DMS 273 (cell line): Measurements from ENCODE around the gene OMA1.
"Not testable (repeated sequence)": the region's sequence is repeated elsewhere in the genome, so short reads cannot be mapped to it uniquely, and the experiment has no call there.

Experiments used
- DNase-seq: peaks from one replicate; lab custom pipeline; 2025; ENCODE audit not compliant: unreplicated experiment; lab: John Stamatoyannopoulos, UW

OMA1 gene

DNA sequence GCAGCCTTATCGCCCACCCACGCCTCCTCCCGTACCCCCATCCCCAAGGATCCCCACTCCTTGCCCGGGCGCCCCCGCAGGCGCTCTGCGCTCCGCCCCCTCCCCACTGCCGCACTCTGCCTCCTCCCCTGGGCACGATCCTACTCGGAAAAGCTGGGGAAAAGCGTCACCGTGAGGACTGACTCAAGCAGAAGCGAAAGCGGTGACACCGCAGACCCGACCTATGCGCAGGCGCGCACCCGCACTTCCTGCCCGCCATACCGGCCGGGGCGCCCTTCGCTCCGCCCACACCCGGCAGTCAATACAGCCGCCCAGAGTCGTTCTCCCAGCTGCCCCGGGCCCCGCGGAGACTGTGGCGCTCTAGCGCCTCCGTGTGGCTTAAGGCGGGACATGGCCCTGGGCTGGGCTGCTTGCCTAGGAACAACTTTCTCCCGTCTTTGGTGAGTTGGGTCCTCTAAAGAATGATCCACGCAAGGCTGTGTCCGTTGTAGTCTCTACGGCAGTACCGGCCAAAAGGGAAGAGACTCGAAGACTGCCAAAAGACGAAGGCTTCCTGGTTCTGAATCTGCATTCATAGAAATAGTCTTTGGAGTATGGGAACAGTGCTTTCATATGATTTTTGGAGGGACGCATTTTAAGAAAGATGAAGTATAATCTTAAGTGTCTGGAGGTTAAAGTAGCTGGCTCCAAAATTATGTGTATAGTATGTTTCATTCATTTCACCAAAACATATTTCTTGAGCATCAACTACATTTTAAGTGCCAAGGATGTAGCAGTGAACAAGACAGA is at the start of gene OMA1:
TSS of gene OMA1 (minus strand) at position 207 of the 789 bp plus-strand sequence. CDS start 7,432 bp downstream, outside the sequence.
- peak; percentile 99 for DNase-seq

DNA sequence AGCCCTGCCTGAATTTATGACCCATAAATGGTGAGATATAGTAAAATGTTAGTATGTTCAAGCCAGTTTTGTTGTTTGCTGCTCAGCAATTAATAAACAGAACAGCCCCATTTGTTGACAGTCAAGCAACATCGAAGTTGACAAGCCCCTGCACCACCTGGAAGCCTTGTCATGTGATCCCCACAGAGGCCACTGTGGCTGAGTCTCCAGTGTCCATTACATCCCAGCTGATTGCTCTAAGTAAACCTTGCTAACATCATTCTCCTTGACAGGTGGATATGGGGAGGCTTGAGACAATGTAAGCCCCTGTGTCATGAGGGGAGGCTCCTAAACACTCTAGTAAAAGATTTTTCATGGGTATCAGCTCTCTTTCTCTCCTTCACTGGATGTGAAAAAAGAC is 48.0 kb upstream of the OMA1 start:
- DNase-seq: no peak

DNA sequence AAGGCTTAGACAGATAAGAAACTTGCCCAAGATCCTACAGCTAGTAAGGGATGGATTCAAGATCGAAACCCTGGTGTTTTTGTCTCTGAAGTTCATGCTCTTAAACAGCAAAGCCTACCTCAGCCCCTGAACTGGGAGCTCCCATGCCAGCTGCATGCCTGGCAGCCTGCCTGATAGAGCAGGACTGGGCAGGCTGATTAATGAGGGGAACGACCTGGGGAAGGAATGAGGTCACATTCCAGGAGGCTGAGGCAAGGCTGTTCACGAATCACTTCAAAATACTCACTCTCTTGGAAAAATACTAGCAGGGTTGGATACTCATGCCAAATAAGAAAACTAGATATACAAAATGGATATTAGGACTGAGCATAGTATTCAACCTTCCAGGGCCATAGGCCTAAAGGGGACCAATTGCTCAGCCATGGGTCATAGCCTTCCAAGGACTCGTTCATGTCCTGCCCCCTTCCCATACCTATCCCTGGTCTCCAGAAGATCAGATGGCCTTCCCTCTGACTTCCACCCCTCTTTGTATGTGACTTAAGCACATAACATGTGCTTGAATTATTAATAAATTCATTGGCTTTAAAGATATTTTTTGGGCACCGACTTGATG is 46.1 kb upstream of the OMA1 start:
- peak; percentile 93 for DNase-seq

DNA sequence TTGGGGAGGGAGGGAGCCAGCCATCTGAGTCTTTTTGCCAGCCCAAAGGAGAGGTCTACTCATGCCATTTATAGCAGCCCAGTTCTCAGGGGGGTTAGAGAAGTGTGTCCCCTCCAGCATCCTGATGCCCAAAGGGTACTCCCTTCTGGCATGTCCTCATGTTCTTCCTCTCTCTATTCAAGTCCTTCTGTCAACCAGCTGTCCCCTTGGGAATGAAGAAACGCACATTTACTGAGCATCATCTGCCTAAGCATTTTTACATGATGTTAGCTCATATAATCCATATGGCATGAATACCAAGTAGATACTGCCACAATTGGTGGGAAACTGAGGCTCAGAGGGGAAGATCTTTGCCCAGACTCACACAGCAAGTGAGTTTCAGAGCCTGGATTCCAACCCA is 45.3 kb upstream of the OMA1 start:
- peak; percentile 63 for DNase-seq

DNA sequence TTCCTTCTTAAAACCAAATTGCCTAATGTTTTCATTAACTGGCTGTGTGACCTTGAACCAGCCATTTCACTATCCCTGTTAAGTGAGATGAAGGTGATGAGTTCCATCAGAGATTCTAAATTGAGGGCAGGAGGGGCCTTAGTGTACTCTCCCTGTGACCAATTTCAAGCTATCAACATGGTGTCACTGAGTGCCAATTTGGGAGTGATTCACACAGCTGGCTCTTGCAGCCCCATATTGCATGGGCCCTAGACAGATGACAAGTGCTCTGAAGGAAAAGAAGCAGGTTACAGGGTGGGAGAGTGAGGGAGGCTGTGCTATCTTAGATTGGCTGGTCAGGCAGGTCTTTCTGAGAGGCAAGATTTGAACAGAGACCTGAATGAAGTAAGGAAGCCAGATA is 43.5 kb upstream of the OMA1 start:
- DNase-seq: no peak

DNA sequence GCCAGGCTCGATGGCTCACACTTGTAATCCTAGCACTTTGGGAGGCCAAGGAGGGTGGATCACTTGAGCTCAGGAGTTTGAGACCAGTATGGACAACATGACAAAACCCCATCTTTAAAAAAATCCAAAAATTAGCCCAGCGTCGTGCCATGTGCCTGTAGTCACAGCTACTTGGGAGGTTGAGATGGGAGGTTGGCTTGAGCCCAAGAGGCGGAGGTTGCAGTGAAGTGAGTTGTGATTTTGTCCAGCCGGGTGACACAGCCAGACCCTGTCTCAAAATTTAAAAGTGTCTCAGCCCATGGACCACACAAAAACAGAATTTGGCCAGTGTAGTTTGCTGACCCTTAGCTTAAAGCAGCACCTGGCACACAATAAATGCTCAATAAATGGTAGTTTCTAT is 41.9 kb upstream of the OMA1 start:
- no peak for DNase-seq

DNA sequence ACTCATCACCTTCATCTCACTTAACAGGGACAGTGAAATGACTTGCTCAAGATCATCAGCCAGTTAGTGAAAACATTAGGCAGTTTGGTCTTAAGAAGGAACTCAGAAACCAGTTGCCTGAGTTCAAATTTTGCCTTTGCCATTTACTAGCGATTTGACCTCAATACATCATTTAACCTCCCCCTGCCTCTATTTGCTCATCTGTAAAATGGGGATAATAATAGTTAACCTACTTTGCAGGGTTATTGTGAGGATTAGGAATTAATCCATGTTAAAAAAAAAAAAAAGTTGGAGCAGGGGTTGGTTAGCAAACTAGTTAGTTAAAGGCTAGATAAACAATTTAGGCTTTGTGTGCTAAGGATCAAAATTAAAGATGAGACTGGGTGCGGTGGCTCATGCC is 41.1 kb upstream of the OMA1 start:
- DNase-seq: no peak

DNA sequence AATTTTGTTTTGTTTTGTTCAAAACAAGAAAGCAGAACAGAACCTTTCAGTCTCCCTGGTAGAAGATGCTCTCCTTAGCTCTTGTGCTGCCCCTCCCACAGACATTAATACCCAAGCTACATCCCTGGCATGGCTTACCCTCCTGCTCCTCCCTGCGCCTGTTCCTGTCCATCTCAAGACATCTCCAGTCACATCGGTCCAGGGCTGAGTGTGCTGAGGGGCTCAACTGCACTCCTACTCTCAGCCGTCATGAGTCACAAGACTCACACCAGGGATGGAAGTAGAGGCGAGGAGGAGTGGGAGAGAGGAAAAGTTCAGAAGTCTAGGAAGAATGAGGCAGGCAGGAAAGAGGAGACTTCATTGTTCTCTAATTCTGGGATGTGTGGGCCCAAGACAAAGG is 39.7 kb upstream of the OMA1 start:
- no peak for DNase-seq

DNA sequence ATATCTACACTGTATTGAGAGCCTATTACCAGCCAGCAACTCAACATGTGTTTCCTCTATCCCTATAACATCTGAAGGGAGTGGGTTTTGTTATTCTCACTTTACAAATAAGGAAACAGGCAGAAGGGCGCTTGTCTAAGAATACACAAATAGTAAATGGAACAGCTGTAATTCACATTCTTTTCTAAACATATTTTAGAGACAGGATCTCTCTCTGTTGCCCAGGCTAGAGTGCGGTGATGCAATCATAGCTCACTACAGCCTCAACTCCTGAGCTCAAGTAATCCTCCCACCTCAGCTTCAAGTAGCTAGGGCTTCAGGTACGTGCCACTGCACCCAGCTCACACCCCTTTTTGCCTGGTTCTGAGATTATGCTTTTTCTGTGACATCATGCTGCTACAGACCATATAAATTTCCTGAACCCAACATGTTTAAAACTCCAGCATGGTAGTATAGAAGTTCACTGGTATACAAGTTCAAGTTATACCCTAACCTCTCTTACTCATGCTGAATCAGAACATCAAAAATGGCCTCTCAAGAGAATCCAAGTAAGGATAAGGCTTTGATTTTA is 39.1 kb upstream of the OMA1 start:
- no peak for DNase-seq

DNA sequence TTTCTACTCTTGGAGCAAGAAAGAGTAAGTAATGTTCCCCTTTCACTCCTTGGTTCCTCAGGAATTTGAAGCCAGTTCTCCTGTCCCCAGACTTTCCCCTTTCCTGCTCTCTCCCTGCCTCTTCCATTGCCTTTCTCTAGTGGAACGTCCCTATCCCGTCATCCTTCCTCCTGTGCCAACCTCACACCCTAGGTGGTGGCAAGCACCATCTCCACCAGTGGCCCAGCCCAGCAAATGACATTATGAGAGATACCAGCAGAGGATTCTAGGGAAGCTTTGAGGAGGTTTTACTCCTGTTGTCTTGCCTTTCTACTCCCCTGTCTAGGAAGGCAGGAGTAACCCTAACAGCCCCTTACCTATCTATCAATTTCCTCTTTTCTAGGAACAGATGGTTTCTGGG is 38.6 kb upstream of the OMA1 start:
- no peak for DNase-seq

DNA sequence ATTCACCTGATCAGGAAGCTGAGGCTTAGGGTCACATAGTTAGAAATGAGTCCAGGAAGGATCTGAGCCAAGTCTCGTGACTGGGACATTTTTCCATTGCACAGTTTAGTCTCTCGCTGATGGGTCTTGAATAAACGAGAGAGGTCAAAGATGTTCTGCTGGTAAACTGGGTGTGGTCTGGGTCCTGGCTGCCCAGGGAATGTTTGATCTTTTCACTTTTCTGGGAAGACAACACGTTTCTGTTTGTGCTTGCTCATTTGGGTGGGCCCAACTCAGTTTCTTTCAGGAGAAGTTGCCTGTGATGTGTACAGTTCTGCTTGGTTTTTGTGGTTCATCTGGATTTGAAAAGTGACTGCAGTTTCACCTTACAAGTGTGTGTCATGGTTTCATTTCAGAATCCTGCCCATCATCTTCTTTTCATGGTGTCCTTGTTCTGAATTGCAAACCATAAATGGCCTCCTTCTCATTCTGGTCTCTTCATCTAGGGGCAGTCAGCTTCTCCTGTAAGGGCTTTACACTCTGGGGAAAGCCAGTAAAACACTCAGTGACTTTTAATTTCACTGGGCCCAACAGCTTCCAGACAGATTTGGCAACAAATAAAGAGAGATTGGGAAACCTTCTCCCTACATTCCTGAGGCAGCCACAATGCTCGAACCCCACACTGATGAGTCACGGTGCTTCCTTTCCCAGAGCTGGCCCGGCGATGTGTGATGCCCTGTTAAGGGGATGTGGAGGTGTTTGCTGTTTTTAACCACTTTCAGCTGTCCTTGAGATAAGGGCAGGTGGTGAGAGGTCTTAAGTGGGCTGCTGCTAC is 37.8 kb upstream of the OMA1 start:
- DNase-seq: no peak

DNA sequence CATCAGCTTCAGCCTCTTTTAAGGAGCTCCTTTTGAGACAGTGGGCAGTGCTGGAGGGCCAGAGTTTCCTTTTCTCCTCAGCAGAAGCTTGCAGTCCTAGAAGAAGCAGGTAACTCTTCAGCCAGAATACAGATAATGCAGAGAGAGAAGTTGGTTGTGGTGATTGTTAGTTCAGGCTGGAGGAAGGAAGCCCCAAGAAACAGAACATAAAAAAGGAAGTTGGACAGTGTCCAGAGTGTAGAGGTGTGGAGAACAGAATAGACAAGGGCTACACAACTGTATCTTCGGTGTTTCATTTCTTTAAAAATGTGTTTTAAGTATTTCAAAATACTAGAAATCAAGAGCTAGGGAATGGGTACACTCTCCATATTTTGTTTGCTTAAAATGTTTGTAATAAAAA is 37.0 kb upstream of the OMA1 start:
- no peak for DNase-seq

DNA sequence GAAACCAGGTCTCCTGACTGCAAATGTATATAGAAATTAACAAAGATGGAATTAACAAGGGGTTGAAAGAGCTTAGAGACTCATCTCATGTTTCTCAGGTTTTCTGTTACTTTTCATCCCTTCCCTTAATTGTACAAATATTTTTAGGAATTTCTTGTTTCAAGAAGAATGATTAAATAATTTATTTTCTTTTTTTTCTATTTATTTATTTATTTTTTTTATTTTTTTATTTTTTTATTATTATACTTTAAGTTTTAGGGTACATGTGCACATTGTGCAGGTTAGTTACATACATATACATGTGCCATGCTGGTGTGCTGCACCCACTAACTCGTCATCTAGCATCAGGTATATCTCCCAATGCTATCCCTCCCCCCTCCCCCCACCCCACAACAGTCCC is 35.6 kb upstream of the OMA1 start:
- DNase-seq: not testable (repeated sequence)

DNA sequence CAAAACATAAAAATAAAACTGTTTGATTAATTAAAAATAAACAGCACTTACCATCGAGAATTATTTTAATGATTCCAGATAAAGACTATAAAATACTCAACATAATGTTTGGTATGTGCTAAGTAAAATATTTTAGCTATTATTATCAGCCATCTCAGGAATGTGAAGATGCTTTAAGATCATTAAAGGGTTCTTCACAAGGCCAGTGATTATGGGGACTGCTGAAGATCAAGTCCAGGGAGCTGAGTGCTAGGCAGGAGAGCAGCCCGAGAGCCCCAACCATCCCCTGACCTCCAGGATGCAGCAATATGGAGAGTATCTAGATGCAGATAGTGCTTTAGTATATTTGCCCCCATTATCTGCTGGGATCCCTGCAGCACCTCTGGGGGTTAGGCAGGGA is 35.1 kb upstream of the OMA1 start:
- DNase-seq: no peak

DNA sequence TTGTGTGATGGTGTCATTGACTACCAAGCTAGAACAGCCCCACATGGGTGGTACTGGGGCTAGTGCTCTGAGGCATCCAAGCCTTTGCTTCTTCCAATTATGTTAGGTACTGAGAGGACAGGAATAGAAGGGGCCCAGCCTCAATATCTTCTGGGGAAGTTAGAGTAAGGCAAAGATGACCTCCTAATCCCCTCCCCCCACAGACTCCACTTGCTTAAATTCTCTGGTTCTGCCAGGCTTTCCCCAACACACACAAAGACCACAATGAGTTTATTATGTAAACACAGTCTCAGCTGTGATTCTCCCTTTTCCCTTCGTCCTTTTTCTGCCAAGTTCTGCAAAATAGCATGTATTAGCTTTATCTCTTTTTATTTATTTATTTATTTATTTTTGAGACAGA is 33.7 kb upstream of the OMA1 start:
- DNase-seq: no peak

DNA sequence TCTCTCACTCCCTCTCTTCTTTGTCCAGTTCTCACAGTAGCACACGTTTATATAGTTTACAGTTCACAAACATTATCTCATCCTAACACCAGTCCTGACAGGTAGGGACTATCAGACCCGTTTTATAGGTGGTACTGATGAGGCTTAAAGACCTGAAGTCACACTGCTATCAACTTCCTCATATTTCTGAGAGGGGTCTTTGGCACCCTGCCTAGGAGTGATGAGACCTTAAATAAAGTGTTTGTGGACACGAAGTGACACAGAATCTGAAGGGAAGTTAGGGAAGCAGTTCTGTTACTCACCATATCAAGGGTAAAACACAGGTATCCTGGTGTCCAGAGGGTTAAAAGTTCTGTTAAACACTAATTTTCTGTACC is 31.1 kb upstream of the OMA1 start:
- no peak for DNase-seq

DNA sequence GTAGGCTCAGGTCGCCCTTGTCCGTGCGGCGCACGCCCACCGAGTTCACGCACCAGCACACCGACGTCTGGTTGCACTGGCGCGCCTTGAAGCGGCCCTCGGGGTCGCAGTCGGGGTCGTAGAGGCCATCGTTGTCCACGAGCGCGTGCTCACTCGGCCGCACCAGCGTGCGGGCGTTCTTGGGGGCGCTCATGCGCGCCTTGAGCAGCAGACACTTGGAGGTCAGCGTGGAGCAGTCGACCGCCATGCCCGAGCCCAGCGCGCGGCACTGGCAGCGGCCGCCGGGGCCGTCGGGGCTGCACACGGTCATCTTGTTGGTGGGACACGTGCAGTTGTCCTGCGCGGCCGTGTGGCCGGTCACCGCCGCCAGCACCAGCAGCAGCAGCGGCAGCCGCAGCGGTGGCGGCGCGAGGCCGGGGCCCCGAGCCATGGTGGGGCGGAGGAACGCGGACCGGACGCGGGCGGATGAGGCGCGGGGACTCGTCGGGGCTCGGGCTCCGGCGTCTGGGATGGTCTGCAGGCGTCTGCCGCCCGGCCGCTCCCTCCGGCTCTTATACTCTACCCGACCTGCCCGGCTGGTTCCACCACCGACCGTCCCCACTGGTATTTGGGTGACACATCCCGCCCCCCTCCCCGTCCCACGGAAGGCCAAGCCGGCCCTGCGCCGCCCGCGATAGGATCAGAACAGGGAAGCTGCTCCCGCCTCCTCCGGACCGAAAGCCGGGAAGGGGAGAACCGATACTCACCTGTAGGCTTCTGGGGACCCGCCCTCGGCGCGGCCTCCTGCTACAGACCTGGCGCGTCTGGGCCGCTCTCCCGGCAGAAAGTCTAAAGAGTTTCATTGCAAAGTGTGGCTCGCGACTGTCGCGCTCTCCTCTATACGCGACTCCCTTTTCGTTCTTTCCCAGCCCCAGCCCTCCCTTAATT is 30.5 kb upstream of the OMA1 start, which contains the start of gene TACSTD2:
TSS of gene TACSTD2 (minus strand) at position 526 of the 927 bp plus-strand sequence. CDS start at position 430, 96 bp downstream.
- peak; percentile 54 for DNase-seq

DNA sequence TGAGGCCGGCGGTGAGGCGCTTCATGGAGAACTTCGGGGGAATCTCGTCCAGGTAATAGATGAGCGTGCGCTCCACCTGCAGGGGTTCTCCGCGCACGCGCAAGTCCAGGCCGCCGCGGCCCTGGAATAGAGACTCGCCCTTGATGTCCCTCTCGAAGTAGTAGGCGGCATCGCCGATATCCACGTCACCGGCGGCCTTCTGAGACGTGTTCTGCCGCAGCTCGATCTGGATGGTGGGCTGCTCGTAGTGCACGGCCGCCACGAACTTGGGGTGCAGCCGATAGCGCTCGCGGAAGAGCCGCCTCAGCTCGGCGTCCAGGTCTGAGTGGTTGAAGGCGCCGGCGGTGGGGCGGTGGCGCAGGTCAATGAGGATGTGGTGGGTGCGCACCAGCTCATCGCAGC is 29.8 kb upstream of the OMA1 start:
- no peak for DNase-seq

DNA sequence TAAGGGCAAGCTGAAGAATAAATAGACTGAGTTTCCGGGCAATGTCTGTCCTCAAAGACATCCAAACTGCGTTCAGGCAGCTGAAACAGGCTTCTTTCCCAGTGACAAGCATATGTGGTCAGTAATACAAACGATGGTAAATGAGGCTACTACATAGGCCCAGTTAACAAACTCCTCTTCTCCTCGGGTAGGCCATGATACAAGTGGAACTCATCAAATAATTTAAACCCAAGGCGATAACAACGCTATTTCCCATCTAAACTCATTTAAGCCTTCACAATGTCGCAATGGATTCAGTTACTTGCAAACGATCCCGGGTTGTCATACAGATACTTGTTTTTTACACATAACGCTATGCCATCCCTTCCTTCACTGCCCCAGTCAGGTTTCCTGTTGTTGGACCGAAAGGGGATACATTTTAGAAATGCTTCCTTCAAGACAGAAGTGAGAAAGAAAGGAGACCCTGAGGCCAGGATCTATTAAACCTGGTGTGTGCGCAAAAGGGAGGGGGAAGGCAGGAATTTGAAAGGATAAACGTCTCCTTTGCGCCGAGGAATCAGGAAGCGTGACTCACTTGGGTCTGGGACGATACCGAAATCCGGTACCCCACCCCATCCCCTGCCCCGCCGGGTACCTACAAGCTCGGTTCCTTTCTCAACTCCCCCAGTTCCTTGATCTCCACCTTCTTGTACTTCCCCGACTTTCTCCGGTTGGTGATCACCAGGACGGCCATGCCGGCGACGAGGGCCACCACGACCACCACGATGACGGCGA is 29.2 kb upstream of the OMA1 start:
- DNase-seq: no peak

DNA sequence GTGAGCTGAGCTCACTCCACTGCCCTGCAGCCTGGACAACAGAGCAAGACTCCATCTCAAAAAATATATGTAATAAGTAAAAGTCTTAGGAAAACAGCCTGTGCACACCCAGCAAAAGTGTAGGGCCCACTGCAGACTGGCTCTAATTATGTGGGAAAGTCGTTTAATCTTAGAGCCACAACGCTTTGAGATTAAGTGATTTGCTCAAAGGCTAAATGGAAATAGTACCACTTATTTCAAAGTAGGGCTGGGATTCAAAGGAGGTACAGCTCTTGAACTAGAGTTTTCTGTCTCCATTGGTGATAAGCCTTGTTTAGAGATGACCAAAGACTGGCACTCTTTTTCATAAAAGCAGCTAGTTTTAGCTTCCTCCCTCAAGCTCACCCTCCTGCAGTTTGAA is 28.3 kb upstream of the OMA1 start:
- DNase-seq: no peak
